Measurements from ENCODE around the gene DUSP22. TPM values are rescaled to one million over a fixed set of nuclear protein-coding genes. Genes with fewer than 3 reads are reported as not detected.

The DUSP22 gene
- total and polyA plus RNA-seq, 2 experiments from 2014 or later = 12.8 to 36.8 TPM

- peaks cover 5% of the 10 kb centered on the region; the same call in 1 of the 2 replicates for H3K4me1 ChIP-seq (ENCODE audit: insufficient read depth)
- no peaks in the 10 kb centered on the region; the same call in 1 of the 2 replicates for H4K20me1 ChIP-seq (replicated peaks; ENCODE audit: insufficient read depth)
- no peak for TF ChIP-seq REST (IDR thresholded peaks at IDR 0.05; ENCODE audit: unreplicated experiment)
- TF ChIP-seq ZNF331 (CRISPR knock-in tag; IDR thresholded peaks at IDR 0.05; ENCODE audit: low read depth) = no peak
- TF ChIP-seq JUNB (IDR thresholded peaks at IDR 0.05; ENCODE audit: unreplicated experiment) = no peak
- no peak for TF ChIP-seq ZNF114 (CRISPR knock-in tag; IDR thresholded peaks at IDR 0.05)
- no peak for TF ChIP-seq EZH2 (IDR thresholded peaks at IDR 0.05; ENCODE audit: low read depth, unreplicated experiment)
- no peak for TF ChIP-seq ETS1 (IDR thresholded peaks at IDR 0.05)
- TF ChIP-seq EZH2phosphoT487 (IDR thresholded peaks at IDR 0.05; ENCODE audit: unreplicated experiment) = no peak
- no peak for TF ChIP-seq STAT1 (IDR thresholded peaks at IDR 0.05; ENCODE audit: unreplicated experiment)
- TF ChIP-seq CTCF (conservative IDR thresholded peaks at IDR 0.05; ENCODE audit: low read depth in 2 of 2) = no peak
- no peak for TF ChIP-seq CREB1 (CRISPR knock-in tag; IDR thresholded peaks at IDR 0.05; ENCODE audit: low read depth)
- no peak for TF ChIP-seq ZNF462 (CRISPR knock-in tag; IDR thresholded peaks at IDR 0.05)
- H3K4me3 ChIP-seq = no peak overlapping the region
- H3K36me3 ChIP-seq (ENCODE audit: insufficient read depth) = no peaks in the 10 kb centered on the region
- ATAC-seq (no peak), DNase-seq (ENCODE audit: low spot score) (no peak)
- no peak overlapping the region for H3K4me2 ChIP-seq
- peaks cover 6% of the 10 kb centered on the region for H3K4me1 Mint-ChIP-seq
- H3K4me3 Mint-ChIP-seq = no peak overlapping the region
- no peaks in the 10 kb centered on the region for H3F3A ChIP-seq (replicated peaks; ENCODE audit: low read depth)
- no peak overlapping the region for H3K27ac ChIP-seq (ENCODE audit: low read depth)
- H3K27ac Mint-ChIP-seq = no peak overlapping the region
- H3K9me2 ChIP-seq (ENCODE audit: insufficient read depth) = no peaks in the 10 kb centered on the region
- H3K79me2 ChIP-seq (replicated peaks; ENCODE audit: insufficient read depth) = no peaks in the 10 kb centered on the region
- peaks cover 24% of the 10 kb centered on the region for H3K27me3 ChIP-seq (ENCODE audit: insufficient read depth)
- H3K27me3 Mint-ChIP-seq (ENCODE audit: insufficient read depth, low read depth, poor library complexity) = peaks cover 26% of the 10 kb centered on the region
- no peak overlapping the region for H2AFZ ChIP-seq
- H3K9me3 Mint-ChIP-seq = peaks cover 3% of the 10 kb centered on the region; the same call in 2 of the 3 replicates
- peaks cover 3% of the 10 kb centered on the region; the same call in 1 of the 3 replicates for H3K36me3 Mint-ChIP-seq (ENCODE audit: low read depth)
Observed at GRCh38 chr6:398558-399078, 106.3 kb downstream of the DUSP22 start.
